IMR-90 (cell line): ENCODE results near the gene STARD7. TPM values are rescaled to one million over a fixed set of nuclear protein-coding genes. Genes with fewer than 3 reads are reported as not detected.

Experiments
- ATAC-seq: fragments of 200-7000 bp; cut with Tn5 transposase; 2 replicates; pipeline ENCODE4 v1.9.1; 2020; ENCODE audit warnings: low read depth, mild to moderate bottlenecking, moderate library complexity
- BruUV-seq: library from RNA; stranded (reverse); fragments of 400-500 nt; replicated peaks from 2 replicates; lab custom pipeline; 2021; lab: Mats Ljungman, UMichigan
- CTCF ChIA-PET: fragments of 300-600 bp; formaldehyde crosslinking; extraction: SDS; loops from one replicate; lab custom pipeline; 2021; ENCODE audit warnings: antibody characterized with exemption; lab: Yijun Ruan, JAX
- POLR2A ChIA-PET: fragments of 300-600 bp; sonication (Branson Sonifier 250); formaldehyde crosslinking; loops from one replicate; lab custom pipeline; 2022; ENCODE audit warnings: antibody characterized with exemption; ENCODE audit not compliant: unreplicated experiment; lab: Charles Lee
- DNase-seq: peaks from one replicate; pipeline ENCODE4 v3.0.0; 2013
- H2AFZ ChIP-seq: replicated peaks from 2 replicates; pipeline ENCODE3; 2013; ENCODE audit warnings: low read length, mild to moderate bottlenecking; ENCODE audit not compliant: poor library complexity
- H2AK5ac ChIP-seq: 2 replicates; pipeline ENCODE4 v1.6.1; 2013; ENCODE audit warnings: low read depth, low read length, inconsistent platforms
- H2AK9ac ChIP-seq: replicated peaks from 2 replicates; pipeline ENCODE3; 2013; ENCODE audit warnings: mild to moderate bottlenecking, low read depth, low read length, moderate library complexity; ENCODE audit not compliant: poor library complexity
- H2BK120ac ChIP-seq: 2 replicates; pipeline ENCODE4 v1.6.1; 2013; ENCODE audit warnings: low read depth, low read length, inconsistent platforms
- H2BK15ac ChIP-seq: 3 replicates; pipeline ENCODE4 v1.6.1; 2013; ENCODE audit warnings: low read depth, low read length, inconsistent platforms
- H2BK20ac ChIP-seq: 2 replicates; pipeline ENCODE4 v1.6.1; 2013; ENCODE audit warnings: low read depth, mild to moderate bottlenecking, inconsistent platforms, low read length, moderate library complexity
- H2BK5ac ChIP-seq: 2 replicates; pipeline ENCODE4 v1.6.1; 2013; ENCODE audit warnings: mild to moderate bottlenecking, low read depth, low read length, inconsistent platforms; ENCODE audit not compliant: poor library complexity, severe bottlenecking
- H3K14ac ChIP-seq: replicated peaks from 2 replicates; pipeline ENCODE4 v1.6.1; 2013; ENCODE audit warnings: low read depth, low read length, inconsistent platforms
- H3K18ac ChIP-seq: 2 replicates; pipeline ENCODE4 v1.6.1; 2013; ENCODE audit warnings: low read depth, low read length, control low read depth
- H3K23ac ChIP-seq: 2 replicates; pipeline ENCODE4 v1.6.1; 2013; ENCODE audit warnings: low read depth, low read length, inconsistent platforms
- H3K27ac ChIP-seq: 2 replicates; pipeline ENCODE4 v1.5.1; 2013; ENCODE audit warnings: mild to moderate bottlenecking, control low read depth, low read length; ENCODE audit not compliant: insufficient read depth
- H3K27me3 ChIP-seq: 2 replicates; pipeline ENCODE4 v1.6.1; 2013; ENCODE audit warnings: low read length; ENCODE audit not compliant: control insufficient read depth, insufficient read depth
- H3K36me3 ChIP-seq: 2 replicates; pipeline ENCODE4 v1.6.1; 2013; ENCODE audit warnings: low read length, mixed read lengths; ENCODE audit not compliant: control insufficient read depth, insufficient read depth
- H3K4ac ChIP-seq: 2 replicates; pipeline ENCODE4 v1.6.1; 2013; ENCODE audit warnings: low read depth, low read length, inconsistent platforms
- H3K4me1 ChIP-seq: 2 replicates; pipeline ENCODE4 v1.6.1; 2013; ENCODE audit warnings: low read length, mixed read lengths; ENCODE audit not compliant: control insufficient read depth, insufficient read depth
- H3K4me2 ChIP-seq: 2 replicates; pipeline ENCODE4 v1.6.1; 2013; ENCODE audit warnings: low read depth, mild to moderate bottlenecking, control low read depth, low read length, moderate library complexity
- H3K4me3 ChIP-seq: 2 replicates; pipeline ENCODE4 v1.5.1; 2013; ENCODE audit warnings: low read depth, mild to moderate bottlenecking, control low read depth, low read length, moderate library complexity; ENCODE audit not compliant: insufficient read depth
- H3K56ac ChIP-seq: 2 replicates; pipeline ENCODE4 v1.6.1; 2013; ENCODE audit warnings: low read length, inconsistent platforms; ENCODE audit not compliant: insufficient read depth; ENCODE audit errors: extremely low read depth
- H3K79me1 ChIP-seq, 2 experiments: 2 replicates each; pipeline ENCODE4 v1.6.1; 2013; ENCODE audit warnings: low read length in 2 of 2, inconsistent platforms in 1 of 2, low read depth in 1 of 2
- H3K9ac ChIP-seq: 2 replicates; pipeline ENCODE4 v1.6.1; 2013; ENCODE audit warnings: low read depth, low read length, control low read depth
- H3K9me1 ChIP-seq: 2 replicates; pipeline ENCODE4 v1.6.1; 2013; ENCODE audit warnings: low read length, inconsistent platforms; ENCODE audit not compliant: insufficient read depth
- H3K9me3 ChIP-seq: 2 replicates; pipeline ENCODE4 v1.6.1; 2013; ENCODE audit warnings: low read length; ENCODE audit not compliant: control insufficient read depth, insufficient read depth
- H4K20me1 ChIP-seq: 2 replicates; pipeline ENCODE4 v1.6.1; 2013; ENCODE audit warnings: low read length, inconsistent platforms; ENCODE audit not compliant: insufficient read depth
- H4K5ac ChIP-seq: 2 replicates; pipeline ENCODE4 v1.6.1; 2013; ENCODE audit warnings: mild to moderate bottlenecking, low read depth, low read length, control low read depth
- H4K8ac ChIP-seq, 2 experiments: 2 replicates each; pipeline ENCODE4 v1.6.1; 2013; ENCODE audit warnings: low read depth in 2 of 2, low read length in 2 of 2, control low read depth in 1 of 2, inconsistent platforms in 1 of 2
- H4K91ac ChIP-seq: 2 replicates; pipeline ENCODE4 v1.6.1; 2013; ENCODE audit warnings: low read depth, low read length, inconsistent platforms; ENCODE audit not compliant: insufficient read depth
- CEBPB ChIP-seq: IDR thresholded peaks from 2 replicates; pipeline ENCODE4 v1.6.1; 2012; ENCODE audit warnings: low read depth, low read length, improper control_type of control experiment
- CTCF ChIP-seq: conservative IDR thresholded peaks from 2 replicates; pipeline ENCODE4 v1.5.1; 2012; ENCODE audit warnings: mild to moderate bottlenecking, low read depth, low read length, improper control_type of control experiment
- ELK1 ChIP-seq: fragments of 150-350 bp; IDR thresholded peaks from 2 replicates; pipeline ENCODE4 v1.6.1; 2016; ENCODE audit warnings: low read depth, mild to moderate bottlenecking, low read length, moderate library complexity, borderline replicate concordance
- FOS ChIP-seq: fragments of 150-350 bp; IDR thresholded peaks from 2 replicates; pipeline ENCODE4 v1.6.1; 2016; ENCODE audit warnings: low read depth, low read length
- MAZ ChIP-seq: IDR thresholded peaks from 2 replicates; pipeline ENCODE4 v1.6.1; 2012; ENCODE audit warnings: low read depth, mild to moderate bottlenecking, low read length, improper control_type of control experiment, moderate library complexity, borderline replicate concordance
- NFE2L2 ChIP-seq: fragments of 150-350 bp; IDR thresholded peaks from 2 replicates; pipeline ENCODE4 v1.6.1; 2016; ENCODE audit warnings: low read depth, mild to moderate bottlenecking, low read length
- POLR2A ChIP-seq: IDR thresholded peaks from 2 replicates; pipeline ENCODE4 v1.6.1; 2012; ENCODE audit warnings: mild to moderate bottlenecking, low read depth, low read length
- RAD21 ChIP-seq: IDR thresholded peaks from 2 replicates; pipeline ENCODE4 v1.6.1; 2012; ENCODE audit warnings: low read length, improper control_type of control experiment
- RCOR1 ChIP-seq: IDR thresholded peaks from 2 replicates; pipeline ENCODE4 v1.6.1; 2012; ENCODE audit warnings: mild to moderate bottlenecking, low read length, improper control_type of control experiment; ENCODE audit not compliant: insufficient replicate concordance
- RFX5 ChIP-seq: IDR thresholded peaks from 2 replicates; pipeline ENCODE4 v1.8.0; 2012; ENCODE audit warnings: low read depth, mild to moderate bottlenecking, low read length, moderate library complexity
- SMC3 ChIP-seq: fragments of 150-350 bp; IDR thresholded peaks from 2 replicates; pipeline ENCODE4 v1.6.1; 2016; ENCODE audit warnings: low read depth, mild to moderate bottlenecking, antibody characterized with exemption, low read length, moderate library complexity
- USF2 ChIP-seq: fragments of 150-350 bp; IDR thresholded peaks from 2 replicates; pipeline ENCODE4 v1.6.1; 2017; ENCODE audit warnings: mild to moderate bottlenecking, antibody characterized with exemption, low read length, low read depth
- WGBS, 2 experiments: methylation state at CpG; one replicate each; pipeline versions ENCODE4 v1.1.5 to v1.1.7; 2013; ENCODE audit warnings: missing lambda C conversion rate in 2 of 2; ENCODE audit not compliant: insufficient read length in 1 of 2; ENCODE audit errors: extremely low coverage in 2 of 2; 5-methylcytosine and 5-hydroxymethylcytosine counted together
- dilution Hi-C: fragments of 300-500 bp; cut with HindIII; formaldehyde crosslinking; loops from one replicate; pipeline ENCODE4 v1.14.3; 2018; ENCODE audit warnings: low sequenced_read_pairs; ENCODE audit not compliant: unreplicated experiment
- in situ Hi-C: fragments of 300-500 bp; cut with MboI; formaldehyde crosslinking; loops from 3 replicates; pipeline ENCODE4 v1.14.3; 2019; ENCODE audit warnings: low sequenced_read_pairs, inconsistent platforms, mixed read lengths
- intact Hi-C: fragments of 100-400 bp; cut with micrococcal nuclease; formaldehyde crosslinking; loops from 2 replicates; pipeline ENCODE4 v1.10.0; 2022
- polyA plus RNA-seq, 3 experiments: library from polyadenylated mRNA; depleted of rRNA; stranded (reverse); fragments of >200 nt; gene quantifications; 2 replicates each; pipeline ENCODE4 v1.2.3, GENCODE V29; 2012; ENCODE audit warnings: low replicate concordance in 1 of 3
- total RNA-seq: library from RNA; depleted of rRNA; stranded (reverse); fragments of >200 nt; gene quantifications from 2 replicates; pipeline ENCODE4 v1.2.3, GENCODE V29; 2012

The STARD7 gene
- total and polyA plus RNA-seq, 2 of the 4 experiments (the other 2 are of a cell fraction): 61.7 to 138 TPM

GRCh38 chr2:96243843-96244242 lies 35.2 kb upstream of the STARD7 start:
- dilution Hi-C loops (no loop called here), intact Hi-C loops (no loop called here), in situ Hi-C loops (no loop called here)
- Histone ChIP-seq H4K5ac (no peak overlapping the region), H3K4me3 (no peak overlapping the region), H3K18ac (no peak overlapping the region), H3K9me1 (peaks cover 14% of the 10 kb centered on the region; the same call in 1 of the 2 replicates), H2BK5ac (no peak overlapping the region), H4K91ac (no peak overlapping the region), H3K4me2 (no peak overlapping the region), H2AK9ac (no peak overlapping the region), H3K4ac (no peak overlapping the region), H2BK15ac (no peak overlapping the region), H4K20me1 (no peaks in the 10 kb centered on the region), H3K27ac (no peak overlapping the region), H4K8ac (no peak overlapping the region), H3K79me1 (peaks cover 0 to 4% of the 10 kb centered on the region in 2 experiments; a peak in 1 of 4 replicates), H2BK20ac (no peak overlapping the region), H3K9me3 (peaks cover 2% of the 10 kb centered on the region; the same call in 1 of the 2 replicates), H2AFZ (no peak overlapping the region), H2BK120ac (no peak overlapping the region), H3K14ac (no peak overlapping the region), H2AK5ac (no peak overlapping the region), H3K4me1 (peaks cover 3% of the 10 kb centered on the region; the same call in 1 of the 2 replicates), H3K36me3 (peaks cover 4% of the 10 kb centered on the region), H3K56ac (no peak overlapping the region), H3K27me3 (no peaks in the 10 kb centered on the region), H3K9ac (no peak overlapping the region), H3K23ac (no peak overlapping the region)
- WGBS, 2 experiments: no CpG with 5 or more reads among the region's 5 CpGs
- POLR2A ChIA-PET: no interaction called here
- CTCF ChIA-PET: no interaction called here
- BruUV-seq: no TSS peak
- ATAC-seq (no peak), DNase-seq (no peak)
- TF ChIP-seq RCOR1 (no peak), RAD21 (no peak), NFE2L2 (no peak), FOS (no peak), SMC3 (no peak), USF2 (no peak), CEBPB (no peak), MAZ (no peak), RFX5 (no peak), ELK1 (no peak), CTCF (no peak), POLR2A (no peak)
